ENCODE data around the gene TGFB1. TPM values are rescaled to one million over a fixed set of nuclear protein-coding genes. Genes with fewer than 3 reads are reported as not detected.

TGFB1 gene
- total RNA-seq, 1 donor from 2014 or later: 24.3 TPM

DNA sequence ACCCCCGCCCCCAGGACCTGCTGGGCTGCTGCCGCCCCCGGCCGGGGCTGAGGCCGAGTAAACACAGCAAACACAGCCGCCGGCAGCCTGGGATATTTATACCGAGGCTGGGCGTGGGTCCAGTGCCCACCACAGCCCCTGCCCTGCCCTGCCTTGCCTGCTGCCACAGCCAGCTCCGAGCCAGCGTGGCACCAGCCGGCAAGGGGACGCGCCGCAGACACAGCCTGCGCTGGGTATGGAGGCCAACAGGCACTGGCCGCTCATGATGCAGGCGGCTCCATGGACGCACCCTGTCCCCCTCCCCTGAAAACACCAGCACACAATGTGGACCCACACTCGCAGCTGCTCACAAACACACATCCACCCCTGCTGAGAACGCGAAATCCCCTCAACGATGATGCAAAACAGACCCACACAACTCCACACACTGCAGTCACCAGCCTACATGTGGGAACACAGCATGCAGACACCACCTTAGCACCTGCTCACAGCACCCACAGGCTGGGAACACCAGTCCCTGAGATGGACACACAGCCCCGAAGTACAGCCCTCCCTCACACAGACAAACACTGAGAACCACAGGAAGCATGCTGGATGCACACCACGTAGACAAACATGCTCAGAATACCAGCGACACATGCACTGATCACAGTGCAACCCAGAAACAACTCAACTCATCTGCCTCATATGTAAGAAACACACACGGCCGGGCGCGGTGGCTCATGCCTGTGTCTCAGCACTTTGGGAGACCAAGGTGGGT is 27.6 kb downstream of the TGFB1 start:
- TF ChIP-seq, protein P1, sequence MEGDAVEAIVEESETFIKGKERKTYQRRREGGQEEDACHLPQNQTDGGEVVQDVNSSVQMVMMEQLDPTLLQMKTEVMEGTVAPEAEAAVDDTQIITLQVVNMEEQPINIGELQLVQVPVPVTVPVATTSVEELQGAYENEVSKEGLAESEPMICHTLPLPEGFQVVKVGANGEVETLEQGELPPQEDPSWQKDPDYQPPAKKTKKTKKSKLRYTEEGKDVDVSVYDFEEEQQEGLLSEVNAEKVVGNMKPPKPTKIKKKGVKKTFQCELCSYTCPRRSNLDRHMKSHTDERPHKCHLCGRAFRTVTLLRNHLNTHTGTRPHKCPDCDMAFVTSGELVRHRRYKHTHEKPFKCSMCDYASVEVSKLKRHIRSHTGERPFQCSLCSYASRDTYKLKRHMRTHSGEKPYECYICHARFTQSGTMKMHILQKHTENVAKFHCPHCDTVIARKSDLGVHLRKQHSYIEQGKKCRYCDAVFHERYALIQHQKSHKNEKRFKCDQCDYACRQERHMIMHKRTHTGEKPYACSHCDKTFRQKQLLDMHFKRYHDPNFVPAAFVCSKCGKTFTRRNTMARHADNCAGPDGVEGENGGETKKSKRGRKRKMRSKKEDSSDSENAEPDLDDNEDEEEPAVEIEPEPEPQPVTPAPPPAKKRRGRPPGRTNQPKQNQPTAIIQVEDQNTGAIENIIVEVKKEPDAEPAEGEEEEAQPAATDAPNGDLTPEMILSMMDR (conservative IDR thresholded peaks at IDR 0.05; ENCODE audit: low read depth, low read length): no peak
- no peak overlapping the region for H3K4me3 ChIP-seq (ENCODE audit: low read depth, low read length)
- no peak for DNase-seq (ENCODE audit: low read depth)

DNA sequence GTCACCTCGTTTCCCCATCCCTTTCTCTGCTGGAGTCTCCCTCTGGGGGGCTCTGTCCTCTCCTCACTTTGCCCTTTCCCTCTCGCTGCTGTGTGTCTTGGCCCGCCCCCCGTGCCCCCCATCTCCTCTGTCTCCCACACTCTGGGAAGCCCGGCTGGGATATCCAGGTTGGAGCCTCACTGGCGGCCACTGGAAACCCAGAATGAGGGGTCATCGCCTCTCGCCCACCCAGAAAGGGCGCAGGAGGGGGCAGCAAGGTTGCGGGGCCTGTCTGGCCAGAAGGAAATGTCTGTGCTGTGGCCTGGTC is 28.1 kb downstream of the TGFB1 start:
- no peak overlapping the region for H3K4me3 ChIP-seq (ENCODE audit: low read depth, low read length)
- no peak for DNase-seq (ENCODE audit: low read depth)
- TF ChIP-seq, protein P1 (conservative IDR thresholded peaks at IDR 0.05; ENCODE audit: low read depth, low read length): no peak

DNA sequence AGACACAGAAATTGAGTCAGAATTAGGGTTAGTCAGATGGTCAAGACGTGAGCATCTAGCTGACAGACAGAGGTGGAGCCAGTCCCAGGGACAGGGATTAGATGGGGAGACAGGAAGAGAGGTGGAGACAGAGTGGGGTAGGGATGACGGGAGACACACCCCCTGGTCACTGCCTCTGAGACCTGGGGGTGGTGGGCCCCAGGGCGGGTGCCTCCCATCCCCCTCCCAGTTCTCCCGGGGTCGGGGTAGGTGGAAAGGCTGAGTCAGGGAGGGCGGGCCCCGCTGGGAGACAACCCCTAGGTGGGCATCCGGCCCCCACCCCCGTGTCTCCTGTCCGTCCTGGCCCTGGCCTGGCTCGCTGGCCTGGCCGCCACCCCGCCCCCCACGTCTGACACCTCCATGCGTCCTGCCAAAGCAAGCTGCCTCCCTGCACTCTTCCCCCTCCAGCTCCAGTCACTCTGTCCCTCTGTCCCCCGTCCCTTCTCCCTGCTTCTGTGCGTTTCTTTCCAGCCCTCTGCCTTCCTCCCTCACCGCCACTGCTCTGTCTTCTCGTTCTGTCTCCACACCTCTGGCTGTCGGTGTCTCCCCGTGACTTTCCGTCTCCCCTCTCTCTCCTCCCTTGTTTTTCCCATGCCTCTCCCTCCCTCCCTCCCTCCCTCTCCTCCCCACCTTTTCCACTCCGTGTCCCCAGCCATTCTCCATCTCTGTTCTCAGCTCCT is 28.6 kb downstream of the TGFB1 start:
- TF ChIP-seq, protein P1 (conservative IDR thresholded peaks at IDR 0.05; ENCODE audit: low read depth, low read length): no peak
- H3K4me3 ChIP-seq (ENCODE audit: low read depth, low read length): no peak overlapping the region
- DNase-seq (ENCODE audit: low read depth): no peak

DNA sequence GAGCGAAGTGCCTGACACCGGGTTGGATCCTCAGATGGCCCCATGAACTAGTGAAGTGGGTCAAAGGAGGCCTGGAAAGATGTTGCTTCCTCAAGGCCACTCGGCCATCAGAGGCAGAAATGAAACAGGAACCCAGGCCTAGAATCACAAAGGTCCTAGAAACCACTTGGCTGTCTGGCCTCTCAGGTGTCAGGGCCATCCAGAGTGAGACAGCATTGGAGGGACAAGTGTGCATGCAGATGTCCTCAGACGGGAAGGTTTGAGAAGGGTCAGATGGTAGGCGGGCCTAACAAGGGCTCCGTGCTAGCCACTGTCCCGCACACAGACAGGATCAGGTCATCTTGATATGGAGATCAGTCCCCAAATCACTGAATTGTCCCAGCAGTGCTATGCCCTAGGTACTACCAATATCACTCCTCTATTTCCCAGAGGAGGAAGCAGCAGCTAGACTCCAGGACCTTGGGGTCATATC is 29.5 kb downstream of the TGFB1 start:
- TF ChIP-seq, protein P1 (conservative IDR thresholded peaks at IDR 0.05; ENCODE audit: low read depth, low read length): no peak
- DNase-seq (ENCODE audit: low read depth): no peak
- no peak overlapping the region for H3K4me3 ChIP-seq (ENCODE audit: low read depth, low read length)

DNA sequence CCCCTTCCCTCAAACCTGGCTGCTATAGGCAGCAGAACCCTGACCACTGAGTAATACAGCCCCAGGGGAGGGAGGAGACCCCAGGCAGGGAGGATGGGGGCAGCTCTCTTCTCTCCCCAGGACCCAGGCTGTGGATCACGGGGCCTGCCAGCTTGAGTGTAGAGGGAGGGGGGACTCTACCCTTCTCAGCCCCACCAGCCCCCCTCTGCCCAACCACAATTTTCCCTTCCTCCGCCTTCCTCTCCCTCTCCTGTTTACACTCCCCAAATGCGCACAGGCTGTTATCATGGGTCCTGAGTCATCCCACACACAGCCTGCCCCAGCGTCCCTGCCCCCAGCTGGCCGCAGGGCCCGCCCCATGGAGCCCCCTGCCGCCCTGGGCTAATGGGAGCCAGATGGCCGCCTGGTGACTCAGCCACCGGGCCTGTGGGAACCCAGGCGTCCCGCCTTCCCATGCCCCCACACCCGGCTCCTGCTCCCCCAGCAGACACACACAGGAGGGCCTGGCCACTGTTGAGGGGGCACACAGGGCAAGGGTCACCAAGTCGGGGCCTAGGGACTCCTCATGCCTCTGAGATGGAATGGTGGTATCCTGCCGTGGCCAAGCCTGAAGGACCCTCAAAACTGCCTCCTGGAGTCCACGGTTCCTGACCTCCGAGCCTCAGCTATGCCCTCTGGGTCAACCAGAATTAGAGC is 30.1 kb downstream of the TGFB1 start:
- DNase-seq (ENCODE audit: low read depth): no peak
- H3K4me3 ChIP-seq (ENCODE audit: low read depth, low read length): no peak overlapping the region
- TF ChIP-seq, protein P1 (conservative IDR thresholded peaks at IDR 0.05; ENCODE audit: low read depth, low read length): no peak

DNA sequence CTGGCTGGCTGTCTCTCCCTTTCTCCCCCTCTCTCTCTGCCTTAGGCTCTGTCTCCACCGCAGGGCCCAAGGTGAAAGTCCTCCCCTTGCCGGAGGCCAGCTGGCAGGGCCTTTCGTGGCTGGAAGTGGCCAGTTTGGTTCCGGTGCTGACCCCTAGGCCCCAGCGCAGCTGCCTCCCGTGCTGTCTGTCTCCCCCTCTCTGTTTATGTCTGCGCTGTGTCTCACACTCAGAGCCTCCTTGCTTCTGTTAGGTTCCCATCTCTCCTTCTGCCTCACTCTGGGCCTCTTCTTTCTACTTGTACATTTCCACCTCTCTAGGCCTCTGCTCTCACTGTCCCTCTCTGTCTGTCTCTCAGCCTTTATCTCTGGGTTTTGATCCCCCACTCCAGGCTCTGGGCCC is 30.7 kb downstream of the TGFB1 start:
- DNase-seq (ENCODE audit: low read depth): no peak
- H3K4me3 ChIP-seq (ENCODE audit: low read depth, low read length): no peak overlapping the region
- TF ChIP-seq, protein P1 (conservative IDR thresholded peaks at IDR 0.05; ENCODE audit: low read depth, low read length): no peak
